Osteocyte (in vitro differentiated cells): ENCODE results near the gene SHC1. TPM values are rescaled to one million over a fixed set of nuclear protein-coding genes. Genes with fewer than 3 reads are reported as not detected.
"Not testable (repeated sequence)": the region's sequence is repeated elsewhere in the genome, so short reads cannot be mapped to it uniquely, and the experiment has no call there.

ENCODE experiments used
- DNase-seq: peaks from one replicate; pipeline ENCODE4 v3.0.0; 2021; ENCODE audit warnings: mixed read lengths; ENCODE audit not compliant: unreplicated experiment; ENCODE audit errors: extremely low spot score
- H3K27ac Mint-ChIP-seq: one replicate; pipeline ENCODE4 v1.8.0; 2021; ENCODE audit warnings: mild to moderate bottlenecking, mixed read lengths; ENCODE audit not compliant: unreplicated experiment
- H3K27me3 Mint-ChIP-seq: one replicate; pipeline ENCODE4 v1.8.0; 2021; ENCODE audit warnings: mixed read lengths; ENCODE audit not compliant: unreplicated experiment
- H3K36me3 Mint-ChIP-seq: one replicate; pipeline ENCODE4 v1.8.0; 2021; ENCODE audit warnings: mixed read lengths; ENCODE audit not compliant: unreplicated experiment
- H3K4me1 Mint-ChIP-seq: one replicate; pipeline ENCODE4 v1.8.0; 2021; ENCODE audit warnings: mixed read lengths; ENCODE audit not compliant: unreplicated experiment
- H3K4me3 Mint-ChIP-seq: one replicate; pipeline ENCODE4 v1.8.0; 2021; ENCODE audit warnings: mild to moderate bottlenecking, moderate library complexity, mixed read lengths; ENCODE audit not compliant: unreplicated experiment
- H3K9me3 Mint-ChIP-seq: one replicate; pipeline ENCODE4 v1.8.0; 2021; ENCODE audit warnings: mixed read lengths; ENCODE audit not compliant: unreplicated experiment
- CTCF ChIP-seq: fragments of 200-600 bp; sonication (generic); IDR thresholded peaks from 2 replicates; pipeline ENCODE4 v1.5.0; 2021; ENCODE audit warnings: antibody characterized with exemption, mild to moderate bottlenecking, moderate library complexity
- total RNA-seq: library from RNA; stranded (reverse); gene quantifications from 2 replicates; pipeline ENCODE4 v1.2.1, GENCODE V29; 2021

Gene SHC1
- total RNA-seq, 1 donor from 2014 or later, result 239 TPM

GRCh38 chr1:154982341-154982740 lies 11.8 kb upstream of the SHC1 start:
- no peaks in the 10 kb centered on the region for H3K27me3 Mint-ChIP-seq
- no peak overlapping the region for H3K4me3 Mint-ChIP-seq
- no peak overlapping the region for H3K27ac Mint-ChIP-seq
- no peak for TF ChIP-seq CTCF
- DNase-seq, result no peak
- H3K4me1 Mint-ChIP-seq, result peaks cover 6% of the 10 kb centered on the region
- peaks cover 2% of the 10 kb centered on the region for H3K36me3 Mint-ChIP-seq
- H3K9me3 Mint-ChIP-seq, result no peaks in the 10 kb centered on the region

GRCh38 chr1:154978360-154978759 lies 7.8 kb upstream of the SHC1 start:
- no peaks in the 10 kb centered on the region for H3K4me1 Mint-ChIP-seq
- no peaks in the 10 kb centered on the region for H3K9me3 Mint-ChIP-seq
- TF ChIP-seq CTCF, result no peak
- H3K27me3 Mint-ChIP-seq, result no peaks in the 10 kb centered on the region
- no peak for DNase-seq
- no peak overlapping the region for H3K27ac Mint-ChIP-seq
- no peak overlapping the region for H3K4me3 Mint-ChIP-seq
- H3K36me3 Mint-ChIP-seq, result peaks cover 2% of the 10 kb centered on the region

GRCh38 chr1:154977762-154978161 lies 7.2 kb upstream of the SHC1 start:
- H3K4me1 Mint-ChIP-seq, H3K27ac Mint-ChIP-seq, H3K36me3 Mint-ChIP-seq, DNase-seq, H3K9me3 Mint-ChIP-seq, H3K4me3 Mint-ChIP-seq, H3K27me3 Mint-ChIP-seq: not testable (repeated sequence)

GRCh38 chr1:154975409-154976059 lies 5.0 kb upstream of the SHC1 start:
- H3K27me3 Mint-ChIP-seq, result no peaks in the 10 kb centered on the region
- no peak overlapping the region for H3K4me3 Mint-ChIP-seq
- peaks cover 2% of the 10 kb centered on the region for H3K36me3 Mint-ChIP-seq
- H3K9me3 Mint-ChIP-seq, result no peaks in the 10 kb centered on the region
- no peak for TF ChIP-seq CTCF
- no peak overlapping the region for H3K27ac Mint-ChIP-seq
- DNase-seq, result no peak
- peaks cover 24% of the 10 kb centered on the region for H3K4me1 Mint-ChIP-seq

GRCh38 chr1:154974808-154975408 lies 4.4 kb upstream of the SHC1 start:
- Mint-ChIP-seq H3K27me3 (no peaks in the 10 kb centered on the region), H3K4me3 (no peak overlapping the region), H3K27ac (no peak overlapping the region), H3K36me3 (peaks cover 2% of the 10 kb centered on the region), H3K4me1 (peaks cover 24% of the 10 kb centered on the region), H3K9me3 (no peaks in the 10 kb centered on the region)
- peak; percentile 97 for DNase-seq
- TF ChIP-seq CTCF, result no peak
